ENCODE results near the gene GPR146.
A peak's percentile ranks its signal among the peaks of the same experiment; 100 is the strongest.

GPR146 gene

DNA sequence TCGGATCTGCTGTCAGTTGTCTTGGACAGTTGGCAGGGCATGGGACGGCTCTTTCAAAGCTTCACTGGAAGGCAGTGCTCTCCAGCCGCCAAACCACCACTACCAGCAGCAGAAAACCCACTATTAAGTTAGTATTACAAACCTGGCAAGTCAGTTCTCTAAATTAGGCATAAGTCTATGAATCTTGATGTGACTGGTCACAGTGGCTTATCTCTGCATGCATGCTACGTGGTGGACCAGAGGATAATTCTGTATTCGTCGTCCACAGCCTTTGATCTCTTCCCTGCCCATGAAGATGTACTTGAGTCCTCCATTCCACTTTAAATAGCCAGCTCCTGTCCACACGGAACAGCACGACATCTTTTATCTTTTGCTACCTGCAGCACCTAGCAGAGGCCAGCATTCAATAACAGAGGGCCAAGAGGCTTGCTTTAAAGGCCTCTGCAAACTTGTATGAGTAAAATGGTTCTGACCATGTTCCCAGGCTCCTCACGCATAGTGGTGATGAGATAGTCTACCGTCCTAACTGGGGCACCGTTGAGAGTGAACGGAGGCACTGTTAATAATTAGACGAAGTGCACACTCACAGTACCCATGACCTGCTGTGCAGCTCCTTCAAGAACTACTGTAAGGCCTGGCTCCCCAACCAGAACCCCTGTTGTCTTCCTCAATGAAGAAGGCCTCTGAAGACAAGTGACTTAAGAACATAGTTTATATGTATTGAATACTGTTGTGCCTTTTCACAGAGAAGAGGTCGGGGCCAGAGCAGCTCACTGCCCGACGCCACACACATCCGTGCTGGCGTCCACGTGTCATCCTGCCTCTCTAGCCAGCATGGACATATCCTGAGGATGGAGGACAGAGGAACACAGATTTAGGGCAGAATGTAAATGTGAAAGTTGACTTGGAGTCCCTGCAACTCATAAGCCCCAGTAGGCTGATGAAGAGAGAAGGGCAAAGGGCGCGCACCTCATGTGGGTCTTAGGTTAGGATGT is 1.0 kb downstream of the GPR146 start:
- peak overlapping the region; percentile 33 for H3K4me3 ChIP-seq (ENCODE audit: low read length)
- H3K36me3 ChIP-seq (ENCODE audit: control insufficient read depth, insufficient read depth, low read length): no peaks in the 10 kb centered on the region
- no peaks in the 10 kb centered on the region for H3K9me3 ChIP-seq (ENCODE audit: control insufficient read depth, low read length)
- H3K4me1 ChIP-seq (ENCODE audit: control insufficient read depth, insufficient read depth, low read length): peaks cover 68% of the 10 kb centered on the region
- peak overlapping the region; percentile 64 for H3K9ac ChIP-seq (ENCODE audit: low read length)
- no peaks in the 10 kb centered on the region for H3K27me3 ChIP-seq (ENCODE audit: control insufficient read depth, insufficient read depth, low read length)

DNA sequence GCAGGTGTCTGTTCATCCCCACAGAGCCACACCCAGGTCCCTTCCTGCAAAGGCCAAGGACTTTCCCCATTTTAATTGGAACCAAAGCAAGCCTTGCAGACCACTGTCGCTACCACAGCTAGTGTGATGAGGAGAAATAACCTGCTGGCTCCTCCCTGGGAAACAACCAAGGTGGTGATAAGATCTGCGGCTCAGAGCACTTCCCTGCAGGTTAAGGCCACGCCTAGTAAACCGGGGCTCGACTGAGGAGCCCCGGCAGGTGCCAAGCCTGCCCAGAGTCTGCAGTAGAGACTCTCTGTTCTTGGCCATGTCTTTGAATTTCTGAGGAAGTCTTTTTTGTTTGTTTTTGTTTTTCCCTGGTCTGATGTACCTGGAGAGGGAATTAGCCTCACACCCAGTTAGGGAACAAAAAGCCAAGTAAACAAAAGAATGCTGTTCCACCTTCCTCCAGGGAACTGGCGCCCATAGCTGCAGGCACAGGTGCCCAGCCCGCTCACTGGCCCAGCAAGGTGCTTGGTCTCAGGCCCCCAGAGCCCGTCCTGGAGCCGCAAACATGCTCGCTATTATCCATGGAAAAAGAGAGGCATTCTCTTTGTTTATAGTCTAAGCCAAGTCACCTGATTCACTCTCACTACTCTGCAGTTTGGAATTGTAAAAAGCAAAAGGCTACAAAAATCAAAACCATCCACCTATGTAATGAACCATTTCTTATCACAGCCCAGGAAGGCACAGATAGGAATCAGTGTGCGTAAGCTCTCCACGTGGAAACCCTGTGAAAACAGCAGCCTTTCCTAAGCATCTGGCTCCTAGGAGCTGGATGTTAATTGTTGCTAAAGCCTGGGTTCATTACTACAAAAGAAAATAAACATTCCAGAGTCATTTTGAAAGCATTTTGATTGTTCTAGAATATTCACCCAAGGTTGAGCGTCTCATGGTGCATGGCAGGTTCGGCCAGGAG is 2.7 kb downstream of the GPR146 start:
- Histone ChIP-seq H3K4me1 (ENCODE audit: control insufficient read depth, insufficient read depth, low read length) (peaks cover 57% of the 10 kb centered on the region), H3K36me3 (ENCODE audit: control insufficient read depth, insufficient read depth, low read length) (no peaks in the 10 kb centered on the region), H3K9ac (ENCODE audit: low read length) (no peak overlapping the region), H3K9me3 (ENCODE audit: control insufficient read depth, low read length) (no peaks in the 10 kb centered on the region), H3K4me3 (ENCODE audit: low read length) (no peak overlapping the region), H3K27me3 (ENCODE audit: control insufficient read depth, insufficient read depth, low read length) (no peaks in the 10 kb centered on the region)

DNA sequence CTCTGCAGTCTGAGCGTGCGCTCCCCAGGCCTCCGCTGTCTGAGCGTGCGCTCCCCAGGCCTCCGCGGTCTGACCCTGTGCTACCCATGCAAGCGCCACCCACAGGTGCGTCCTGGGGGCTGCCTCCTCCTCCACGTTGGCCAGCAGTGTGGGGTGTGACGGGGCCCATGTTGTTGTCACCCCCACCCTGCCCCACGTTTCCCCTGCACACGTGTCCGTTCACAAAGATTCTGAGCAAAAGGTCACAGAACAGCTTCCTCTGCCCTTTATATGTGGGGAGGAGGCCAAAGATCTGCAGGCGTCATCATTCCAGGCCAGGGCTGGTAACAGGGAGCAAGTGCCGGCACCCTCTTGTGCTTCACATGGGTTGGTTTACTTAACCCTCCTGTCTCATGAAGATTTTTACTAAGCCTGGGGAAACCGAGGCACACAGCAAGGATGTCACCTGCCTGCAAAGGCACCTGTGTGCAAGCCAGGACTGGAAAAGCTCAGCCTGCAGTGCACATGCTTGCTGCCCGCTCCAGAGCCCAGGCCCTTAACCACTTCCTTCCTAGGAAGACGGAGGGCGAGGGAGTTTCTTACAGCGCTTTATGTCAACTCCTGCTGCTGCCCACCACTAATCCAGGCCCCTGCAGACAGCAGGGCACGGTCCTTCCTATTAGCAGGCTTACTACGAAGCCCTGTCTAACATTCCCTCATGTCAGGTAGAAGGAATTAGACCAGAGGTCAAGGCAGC is 4.8 kb downstream of the GPR146 start:
- no peaks in the 10 kb centered on the region for H3K27me3 ChIP-seq (ENCODE audit: control insufficient read depth, insufficient read depth, low read length)
- H3K9me3 ChIP-seq (ENCODE audit: control insufficient read depth, low read length): no peaks in the 10 kb centered on the region
- H3K9ac ChIP-seq (ENCODE audit: low read length): no peak overlapping the region
- H3K36me3 ChIP-seq (ENCODE audit: control insufficient read depth, insufficient read depth, low read length): no peaks in the 10 kb centered on the region
- H3K4me3 ChIP-seq (ENCODE audit: low read length): no peak overlapping the region
- peaks cover 37% of the 10 kb centered on the region for H3K4me1 ChIP-seq (ENCODE audit: control insufficient read depth, insufficient read depth, low read length)

DNA sequence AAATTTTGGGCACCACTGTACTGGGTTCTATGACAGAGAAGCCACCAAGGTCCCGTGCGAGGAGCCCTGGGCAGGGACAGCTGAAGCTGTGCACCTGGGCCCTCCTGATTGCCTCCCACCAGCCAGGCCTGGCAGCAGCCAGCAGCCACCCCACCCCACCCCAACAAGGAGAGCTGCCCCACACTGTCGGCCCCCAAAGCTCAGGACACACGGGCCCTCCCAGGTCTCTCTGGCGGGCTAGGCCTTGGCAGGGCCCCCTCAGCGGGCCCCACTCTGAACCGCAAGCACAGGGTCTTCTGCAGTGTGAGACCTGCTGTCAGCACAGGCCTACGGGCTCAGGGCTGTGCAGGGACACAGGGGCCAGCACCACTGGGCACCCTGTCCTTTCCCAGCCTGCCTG is 5.5 kb downstream of the GPR146 start:
- no peak overlapping the region for H3K9ac ChIP-seq (ENCODE audit: low read length)
- H3K9me3 ChIP-seq (ENCODE audit: control insufficient read depth, low read length): no peaks in the 10 kb centered on the region
- H3K4me1 ChIP-seq (ENCODE audit: control insufficient read depth, insufficient read depth, low read length): peaks cover 41% of the 10 kb centered on the region
- H3K4me3 ChIP-seq (ENCODE audit: low read length): no peak overlapping the region
- no peaks in the 10 kb centered on the region for H3K36me3 ChIP-seq (ENCODE audit: control insufficient read depth, insufficient read depth, low read length)
- no peaks in the 10 kb centered on the region for H3K27me3 ChIP-seq (ENCODE audit: control insufficient read depth, insufficient read depth, low read length)

- peaks cover 41% of the 10 kb centered on the region for H3K4me1 ChIP-seq (ENCODE audit: control insufficient read depth, insufficient read depth, low read length)
- H3K9ac ChIP-seq (ENCODE audit: low read length): no peak overlapping the region
- no peaks in the 10 kb centered on the region for H3K27me3 ChIP-seq (ENCODE audit: control insufficient read depth, insufficient read depth, low read length)
- H3K36me3 ChIP-seq (ENCODE audit: control insufficient read depth, insufficient read depth, low read length): no peaks in the 10 kb centered on the region
- H3K9me3 ChIP-seq (ENCODE audit: control insufficient read depth, low read length): no peaks in the 10 kb centered on the region
- H3K4me3 ChIP-seq (ENCODE audit: low read length): no peak overlapping the region
Observed at GRCh38 chr7:1050254-1050906, 6.0 kb downstream of the GPR146 start.

- Histone ChIP-seq H3K9me3 (ENCODE audit: control insufficient read depth, low read length) (no peaks in the 10 kb centered on the region), H3K27me3 (ENCODE audit: control insufficient read depth, insufficient read depth, low read length) (no peaks in the 10 kb centered on the region), H3K4me3 (ENCODE audit: low read length) (no peak overlapping the region), H3K4me1 (ENCODE audit: control insufficient read depth, insufficient read depth, low read length) (peaks cover 41% of the 10 kb centered on the region), H3K9ac (ENCODE audit: low read length) (no peak overlapping the region), H3K36me3 (ENCODE audit: control insufficient read depth, insufficient read depth, low read length) (no peaks in the 10 kb centered on the region)
Observed at GRCh38 chr7:1050956-1051690, 6.8 kb downstream of the GPR146 start.

GRCh38 chr7:1052031-1052818 is 7.9 kb downstream of the GPR146 start:
- Histone ChIP-seq H3K9ac (ENCODE audit: low read length) (no peak overlapping the region), H3K4me1 (ENCODE audit: control insufficient read depth, insufficient read depth, low read length) (peaks cover 34% of the 10 kb centered on the region), H3K36me3 (ENCODE audit: control insufficient read depth, insufficient read depth, low read length) (no peaks in the 10 kb centered on the region), H3K9me3 (ENCODE audit: control insufficient read depth, low read length) (no peaks in the 10 kb centered on the region), H3K4me3 (ENCODE audit: low read length) (no peak overlapping the region), H3K27me3 (ENCODE audit: control insufficient read depth, insufficient read depth, low read length) (no peaks in the 10 kb centered on the region)

- H3K4me3 ChIP-seq (ENCODE audit: low read length): no peak overlapping the region
- no peaks in the 10 kb centered on the region for H3K36me3 ChIP-seq (ENCODE audit: control insufficient read depth, insufficient read depth, low read length)
- H3K27me3 ChIP-seq (ENCODE audit: control insufficient read depth, insufficient read depth, low read length): no peaks in the 10 kb centered on the region
- no peaks in the 10 kb centered on the region for H3K9me3 ChIP-seq (ENCODE audit: control insufficient read depth, low read length)
- H3K4me1 ChIP-seq (ENCODE audit: control insufficient read depth, insufficient read depth, low read length): peaks cover 26% of the 10 kb centered on the region
- H3K9ac ChIP-seq (ENCODE audit: low read length): no peak overlapping the region
Observed at GRCh38 chr7:1053002-1053411, 8.7 kb downstream of the GPR146 start.

- Histone ChIP-seq H3K36me3 (ENCODE audit: control insufficient read depth, insufficient read depth, low read length) (no peaks in the 10 kb centered on the region), H3K9ac (ENCODE audit: low read length) (no peak overlapping the region), H3K27me3 (ENCODE audit: control insufficient read depth, insufficient read depth, low read length) (no peaks in the 10 kb centered on the region), H3K9me3 (ENCODE audit: control insufficient read depth, low read length) (no peaks in the 10 kb centered on the region), H3K4me3 (ENCODE audit: low read length) (no peak overlapping the region), H3K4me1 (ENCODE audit: control insufficient read depth, insufficient read depth, low read length) (peaks cover 23% of the 10 kb centered on the region)
Observed at GRCh38 chr7:1053816-1054370, 9.5 kb downstream of the GPR146 start.

GRCh38 chr7:1054438-1054837 is 10.1 kb downstream of the GPR146 start:
- no peak overlapping the region for H3K4me3 ChIP-seq (ENCODE audit: low read length)
- H3K36me3 ChIP-seq (ENCODE audit: control insufficient read depth, insufficient read depth, low read length): no peaks in the 10 kb centered on the region
- H3K9me3 ChIP-seq (ENCODE audit: control insufficient read depth, low read length): no peaks in the 10 kb centered on the region
- no peak overlapping the region for H3K9ac ChIP-seq (ENCODE audit: low read length)
- peaks cover 23% of the 10 kb centered on the region for H3K4me1 ChIP-seq (ENCODE audit: control insufficient read depth, insufficient read depth, low read length)
- no peaks in the 10 kb centered on the region for H3K27me3 ChIP-seq (ENCODE audit: control insufficient read depth, insufficient read depth, low read length)

Data from mucosa of stomach (tissue), 1 donor.